Activated CD8-positive, alpha-beta memory T cell treated with anti-CD3 and anti-CD28 coated beads for 24 hours (primary cell): Measurements from ENCODE around the gene KCNAB1.

Experiments used
- DNase-seq: peaks from one replicate; pipeline ENCODE4 v3.0.0-alpha.2; 2020

KCNAB1 gene

GRCh38 chr3:156334841-156335545, 214.6 kb downstream of the KCNAB1 start:
- no peak for DNase-seq

GRCh38 chr3:156339491-156339890, 219.1 kb downstream of the KCNAB1 start:
- DNase-seq = no peak

DNA sequence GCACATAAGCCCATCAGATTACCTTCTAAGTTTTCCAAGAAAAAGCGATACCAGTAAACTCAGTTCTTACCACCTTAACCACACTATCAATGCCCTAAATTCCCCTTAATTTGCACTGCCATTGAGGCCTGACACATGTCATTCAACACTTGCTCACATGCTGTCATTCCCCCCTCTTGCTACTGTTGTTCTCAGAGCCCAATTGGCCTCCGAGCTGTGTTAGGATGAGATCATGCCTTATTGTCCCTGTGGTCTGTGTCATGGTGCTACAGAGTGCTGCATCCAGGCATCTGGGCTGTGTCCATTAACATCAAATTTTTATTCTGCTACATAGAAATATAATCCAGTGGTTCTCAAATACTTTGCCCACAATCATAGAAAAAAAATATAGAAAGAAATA, 221.0 kb downstream of the KCNAB1 start:
- no peak for DNase-seq

GRCh38 chr3:156341831-156342416, 221.5 kb downstream of the KCNAB1 start:
- DNase-seq = no peak

- no peak for DNase-seq
Observed at GRCh38 chr3:156344215-156344614, 223.8 kb downstream of the KCNAB1 start.

GRCh38 chr3:156349111-156349510, 228.7 kb downstream of the KCNAB1 start:
- no peak for DNase-seq

- DNase-seq = no peak
Observed at GRCh38 chr3:156349978-156350377, 229.6 kb downstream of the KCNAB1 start.

- no peak for DNase-seq
Observed at GRCh38 chr3:156350781-156351180, 230.4 kb downstream of the KCNAB1 start.

DNA sequence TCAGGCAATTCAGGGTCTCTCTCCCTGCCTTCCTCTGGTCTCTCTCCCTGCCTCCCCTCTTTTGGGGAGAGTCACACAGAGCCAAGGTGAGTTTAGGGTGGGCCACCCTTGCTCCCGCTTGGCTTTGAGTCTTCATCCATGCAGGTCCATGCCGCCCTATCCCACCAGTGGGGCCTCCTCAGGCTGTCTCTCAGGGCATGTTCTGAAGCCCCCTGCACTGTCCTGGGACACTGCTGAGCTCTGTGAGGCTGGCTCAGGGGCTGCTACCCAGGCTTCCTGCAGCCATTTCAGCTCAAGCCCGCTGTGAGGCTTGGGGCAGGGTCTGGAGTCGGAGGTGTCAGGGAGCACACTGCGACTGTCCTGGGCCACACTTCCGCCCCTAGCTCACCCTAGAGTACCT, 231.4 kb downstream of the KCNAB1 start:
- no peak for DNase-seq

DNA sequence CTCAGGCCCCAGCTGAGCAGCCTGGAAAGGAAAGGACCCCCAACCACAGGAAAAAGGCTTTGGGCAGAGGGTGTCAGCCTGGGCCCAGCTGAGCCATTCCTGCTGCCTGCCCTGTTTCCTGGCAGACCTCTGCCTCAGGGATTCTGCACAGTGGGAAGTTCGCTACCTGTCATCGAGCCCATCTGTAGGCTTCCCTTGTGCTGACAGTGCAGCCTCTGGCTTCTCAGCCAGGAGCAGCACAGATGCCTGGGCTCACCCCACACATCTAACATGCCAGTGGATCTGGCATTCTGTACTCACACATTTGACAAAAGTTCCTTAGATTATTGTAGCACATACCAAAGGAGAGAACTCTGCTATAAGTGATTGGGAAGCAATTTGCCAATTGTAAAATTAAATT, 232.3 kb downstream of the KCNAB1 start:
- no peak for DNase-seq

DNA sequence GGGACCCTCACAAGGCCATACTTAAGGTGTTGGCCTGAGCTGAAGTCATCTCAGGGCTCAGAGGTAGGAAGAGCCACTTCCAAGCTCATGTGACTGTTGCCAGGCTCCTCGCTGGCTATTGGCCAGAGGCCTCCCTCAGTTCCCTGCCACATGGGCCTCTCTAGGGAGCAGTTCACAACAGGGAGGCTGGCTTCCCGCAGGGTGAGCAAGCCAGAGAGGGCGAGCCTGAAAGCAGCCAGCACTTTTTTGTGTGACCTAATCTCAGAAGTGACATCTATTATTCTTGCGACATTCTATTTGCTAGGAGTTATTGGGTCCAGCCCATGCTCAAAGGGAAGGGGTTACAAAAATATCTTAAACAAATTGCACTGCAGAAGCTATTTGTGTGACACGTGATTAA, 233.2 kb downstream of the KCNAB1 start:
- no peak for DNase-seq

DNA sequence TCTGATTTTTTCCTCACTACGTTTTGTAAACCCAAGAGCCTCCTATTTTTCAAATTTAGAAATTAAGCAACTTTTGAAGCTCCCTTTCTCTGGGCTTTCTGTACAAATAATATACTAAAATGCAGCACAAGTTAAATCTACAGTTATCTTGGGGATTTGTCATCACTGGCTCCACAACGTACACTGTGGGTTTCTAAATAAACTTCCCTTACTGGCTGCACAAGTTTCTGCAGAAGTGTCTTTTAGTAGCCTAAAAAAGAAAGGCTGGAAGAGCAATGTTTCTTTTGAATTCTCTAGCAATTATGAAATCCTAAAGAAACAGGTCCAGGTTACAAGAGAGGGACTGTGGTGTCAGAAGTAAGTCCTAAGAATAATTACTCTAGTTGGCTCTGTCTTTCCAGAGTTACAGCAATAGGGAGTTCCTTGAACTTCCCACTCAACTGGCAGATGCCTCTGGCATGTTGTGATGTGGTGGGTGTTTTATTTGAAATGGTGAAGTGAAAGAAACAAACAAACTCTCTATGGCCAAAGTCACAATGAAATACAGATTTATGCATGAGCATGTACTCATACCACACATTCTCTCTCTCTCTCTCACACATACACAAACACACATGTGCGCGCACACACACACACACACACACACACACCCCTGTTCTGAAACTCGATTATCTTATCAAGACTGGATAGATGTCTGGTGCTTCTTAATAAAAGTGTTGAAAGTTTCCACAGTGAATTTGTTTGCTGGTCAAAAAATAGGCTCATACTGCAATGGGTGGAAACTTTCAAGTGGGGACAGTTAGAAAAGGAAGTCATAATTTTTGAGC, 236.4 kb downstream of the KCNAB1 start:
- no peak for DNase-seq

- no peak for DNase-seq
Observed at GRCh38 chr3:156358232-156358631, 237.9 kb downstream of the KCNAB1 start.

DNA sequence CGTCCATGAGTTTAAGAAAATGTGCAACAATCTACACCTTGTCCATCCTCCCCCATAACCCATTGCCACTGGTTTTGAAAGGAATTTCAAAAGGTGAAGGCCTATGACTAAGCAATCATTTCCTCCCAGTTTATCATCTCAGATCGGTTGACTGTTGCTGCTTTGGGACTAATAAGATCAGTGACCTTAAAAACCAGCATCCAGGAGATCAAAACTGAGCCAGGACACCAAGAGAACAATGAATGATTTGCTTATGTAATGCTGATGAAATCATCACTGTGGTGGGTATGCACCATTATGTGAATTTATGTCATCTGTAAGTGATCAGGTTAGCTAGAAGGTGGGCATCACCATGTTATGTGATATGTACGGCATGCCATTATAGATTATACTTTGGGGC, 239.0 kb downstream of the KCNAB1 start:
- DNase-seq = no peak

GRCh38 chr3:156360083-156360482, 239.7 kb downstream of the KCNAB1 start:
- DNase-seq = no peak

- DNase-seq = no peak
Observed at GRCh38 chr3:156360963-156361362, 240.6 kb downstream of the KCNAB1 start.

DNA sequence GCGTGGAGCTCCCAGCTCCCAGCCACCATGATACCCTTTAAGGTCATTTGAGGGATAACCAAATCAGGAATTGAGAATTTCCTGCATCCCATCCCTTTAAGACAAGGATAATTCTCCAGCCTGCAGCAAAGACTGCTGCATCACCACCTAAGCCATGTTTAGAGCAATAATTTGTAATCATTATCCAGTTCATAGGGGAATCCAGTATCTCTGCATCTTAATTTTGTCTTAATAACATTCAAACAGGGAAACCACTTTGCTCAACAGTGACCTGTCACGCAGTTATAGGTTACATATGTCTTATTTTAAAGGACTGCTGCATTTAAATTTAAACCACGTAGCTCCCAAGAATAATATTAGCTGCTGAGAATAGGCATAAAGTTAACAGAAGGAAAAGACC, 246.2 kb downstream of the KCNAB1 start:
- no peak for DNase-seq

GRCh38 chr3:156368189-156368588, 247.8 kb downstream of the KCNAB1 start:
- DNase-seq = no peak

GRCh38 chr3:156371701-156372100, 251.3 kb downstream of the KCNAB1 start:
- no peak for DNase-seq

DNA sequence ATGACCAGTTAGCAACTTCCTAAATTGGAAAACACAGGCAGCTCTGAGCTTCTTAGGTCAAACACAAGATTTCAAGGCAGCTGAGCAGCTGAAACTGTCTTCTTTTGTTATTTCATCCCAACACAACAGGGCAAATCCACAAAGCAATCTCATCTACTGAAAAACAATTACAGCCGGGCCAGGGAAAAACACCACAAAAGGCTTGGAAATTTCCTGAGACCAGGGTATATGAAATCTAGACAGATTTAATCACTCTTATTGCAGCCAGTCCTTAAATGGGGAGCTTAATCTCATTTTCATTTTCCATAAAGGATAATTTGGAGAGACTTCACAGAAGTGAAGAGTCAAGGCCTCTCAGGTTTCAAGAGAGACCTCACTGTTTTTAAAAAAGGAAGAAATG, 252.7 kb downstream of the KCNAB1 start:
- no peak for DNase-seq

DNA sequence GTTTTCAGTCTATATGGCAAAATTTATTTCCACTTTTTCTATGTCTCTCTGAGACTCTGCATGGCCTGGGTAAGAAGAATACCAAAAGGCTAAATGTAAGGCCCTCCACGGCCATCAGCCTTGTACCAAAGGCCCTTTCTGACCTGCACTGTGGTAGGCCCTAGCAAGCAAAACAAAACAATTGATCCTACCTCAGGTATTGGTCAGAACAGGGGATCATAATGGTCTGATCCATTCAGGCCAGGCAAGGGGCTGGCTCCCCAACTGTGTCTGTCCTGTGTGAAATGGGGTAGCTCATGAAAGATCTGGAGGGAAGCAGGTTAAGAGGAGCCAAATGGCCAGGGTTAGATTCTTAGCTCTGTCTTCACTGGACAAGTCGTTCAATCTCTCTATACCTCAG, 253.3 kb downstream of the KCNAB1 start:
- DNase-seq = no peak

GRCh38 chr3:156376199-156376598, 255.8 kb downstream of the KCNAB1 start:
- no peak for DNase-seq

DNA sequence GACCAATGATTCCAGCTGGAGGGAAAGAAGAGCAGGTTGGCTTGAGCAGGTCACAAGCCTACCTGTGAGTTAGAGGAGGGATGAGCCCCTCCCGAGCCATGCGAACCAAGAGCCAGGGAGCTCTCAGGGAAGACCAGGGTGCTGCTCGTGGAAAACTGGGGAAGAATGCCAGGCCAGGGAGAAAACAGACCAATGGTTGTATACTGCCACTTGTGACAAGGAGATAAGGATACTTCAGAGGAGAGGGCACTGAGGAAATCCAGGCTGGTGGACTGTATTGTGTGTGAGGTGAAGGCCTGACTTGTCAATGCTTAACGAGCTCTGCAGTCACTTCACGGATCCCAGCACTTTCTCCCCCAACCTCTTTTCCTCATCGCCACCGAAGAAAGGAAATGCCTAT, 256.9 kb downstream of the KCNAB1 start:
- DNase-seq = no peak

DNA sequence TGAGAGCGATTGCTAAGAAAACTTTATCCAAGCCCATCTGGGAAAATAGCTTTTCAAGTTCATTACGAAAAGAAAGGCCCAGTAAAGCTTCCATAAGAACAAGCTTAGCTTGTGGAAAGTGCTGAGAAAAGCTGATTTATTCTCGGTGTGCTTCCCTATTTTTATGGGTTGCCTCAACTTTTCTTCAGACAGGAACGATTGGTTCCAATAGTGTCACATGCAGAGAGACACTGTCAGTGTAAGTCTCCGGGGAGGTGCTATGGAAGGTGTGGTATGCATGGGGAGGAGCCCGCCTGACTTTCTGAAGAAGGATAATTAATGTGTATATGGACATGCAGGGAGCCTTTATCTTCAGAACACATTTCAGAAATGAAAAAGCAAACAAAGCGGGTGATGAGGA, 257.3 kb downstream of the KCNAB1 start:
- no peak for DNase-seq
